Fibroblast of lung (primary cell): ENCODE data around the gene DUS2.

Source experiments
- EZH2 ChIP-seq: IDR thresholded peaks from 2 replicates; pipeline ENCODE4 v1.5.1; 2012; ENCODE audit warnings: low read length, control low read depth, mild to moderate bottlenecking; ENCODE audit errors: missing control alignments
- TF ChIP-seq, protein P1 (sequence below), 2 donors: IDR thresholded peaks in 1 of 2; conservative IDR thresholded peaks in 1 of 2; 1 replicate in 1 of 2; 2 replicates in 1 of 2; pipeline ENCODE4 v1.5.1; 2011 to 2012; ENCODE audit warnings: low read length in 2 of 2, control low read depth in 1 of 2, inconsistent platforms in 1 of 2, low read depth in 1 of 2, mild to moderate bottlenecking in 1 of 2

DNA sequence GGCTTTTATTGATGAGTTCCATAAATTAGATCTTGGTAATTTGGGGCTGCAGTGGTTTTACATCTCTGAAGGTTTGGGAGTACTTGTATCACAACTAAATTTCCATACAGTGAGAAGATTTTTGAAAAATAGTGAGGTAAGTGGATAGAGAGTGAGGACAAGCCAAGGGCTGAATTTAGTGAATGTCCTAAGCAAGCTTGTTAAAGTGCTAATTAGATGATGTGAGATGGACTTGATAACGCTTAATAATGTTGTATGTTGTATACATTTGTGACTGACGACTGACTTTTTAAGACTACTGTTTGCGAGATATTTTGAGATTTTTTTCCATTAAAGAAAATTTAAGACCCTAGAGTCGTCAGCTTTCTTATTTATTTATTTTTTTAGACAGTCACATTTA lies 66.0 kb downstream of the DUS2 start:
- TF ChIP-seq, protein P1, sequence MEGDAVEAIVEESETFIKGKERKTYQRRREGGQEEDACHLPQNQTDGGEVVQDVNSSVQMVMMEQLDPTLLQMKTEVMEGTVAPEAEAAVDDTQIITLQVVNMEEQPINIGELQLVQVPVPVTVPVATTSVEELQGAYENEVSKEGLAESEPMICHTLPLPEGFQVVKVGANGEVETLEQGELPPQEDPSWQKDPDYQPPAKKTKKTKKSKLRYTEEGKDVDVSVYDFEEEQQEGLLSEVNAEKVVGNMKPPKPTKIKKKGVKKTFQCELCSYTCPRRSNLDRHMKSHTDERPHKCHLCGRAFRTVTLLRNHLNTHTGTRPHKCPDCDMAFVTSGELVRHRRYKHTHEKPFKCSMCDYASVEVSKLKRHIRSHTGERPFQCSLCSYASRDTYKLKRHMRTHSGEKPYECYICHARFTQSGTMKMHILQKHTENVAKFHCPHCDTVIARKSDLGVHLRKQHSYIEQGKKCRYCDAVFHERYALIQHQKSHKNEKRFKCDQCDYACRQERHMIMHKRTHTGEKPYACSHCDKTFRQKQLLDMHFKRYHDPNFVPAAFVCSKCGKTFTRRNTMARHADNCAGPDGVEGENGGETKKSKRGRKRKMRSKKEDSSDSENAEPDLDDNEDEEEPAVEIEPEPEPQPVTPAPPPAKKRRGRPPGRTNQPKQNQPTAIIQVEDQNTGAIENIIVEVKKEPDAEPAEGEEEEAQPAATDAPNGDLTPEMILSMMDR (conservative IDR thresholded peaks at IDR 0.05 in 1 of 2, IDR thresholded peaks at IDR 0.05 in 1 of 2; ENCODE audit: low read depth in 1 of 2, low read length in 2 of 2), result no peak
- no peak for TF ChIP-seq EZH2
